ENCODE results near the gene ISLR. TPM values are rescaled to one million over a fixed set of nuclear protein-coding genes. Genes with fewer than 3 reads are reported as not detected.

The ISLR gene
- total and polyA plus RNA-seq, 2 experiments from 2014 or later = 0.55 TPM; not detected in 1

GRCh38 chr15:74192751-74193150 is 19.2 kb downstream of the ISLR start:
- Mint-ChIP-seq H3K27me3 (ENCODE audit: insufficient read depth, low read depth, poor library complexity) (peaks cover 13% of the 10 kb centered on the region), H3K4me1 (peaks cover 4% of the 10 kb centered on the region; the same call in 1 of the 3 replicates), H3K9me3 (no peaks in the 10 kb centered on the region), H3K36me3 (ENCODE audit: low read depth) (no peaks in the 10 kb centered on the region; the same call in 2 of the 3 replicates), H3K27ac (no peak overlapping the region), H3K4me3 (no peak overlapping the region)
- TF ChIP-seq ZNF114 (CRISPR knock-in tag; IDR thresholded peaks at IDR 0.05) = no peak
- no peak for TF ChIP-seq JUNB (IDR thresholded peaks at IDR 0.05; ENCODE audit: unreplicated experiment)
- TF ChIP-seq CTCF (conservative IDR thresholded peaks at IDR 0.05; ENCODE audit: low read depth in 2 of 2) = no peak
- TF ChIP-seq ZNF462 (CRISPR knock-in tag; IDR thresholded peaks at IDR 0.05) = no peak
- no peak for TF ChIP-seq REST (IDR thresholded peaks at IDR 0.05; ENCODE audit: unreplicated experiment)
- TF ChIP-seq STAT1 (IDR thresholded peaks at IDR 0.05; ENCODE audit: unreplicated experiment) = no peak
- TF ChIP-seq NANOG (IDR thresholded peaks at IDR 0.05; ENCODE audit: borderline replicate concordance) = no peak
- TF ChIP-seq ZNF331 (CRISPR knock-in tag; IDR thresholded peaks at IDR 0.05; ENCODE audit: low read depth) = no peak
- no peak for TF ChIP-seq POLR2AphosphoS5 (IDR thresholded peaks at IDR 0.05; ENCODE audit: low read depth)
- no peak for TF ChIP-seq EZH2 (IDR thresholded peaks at IDR 0.05; ENCODE audit: low read depth, unreplicated experiment)
- TF ChIP-seq CREB1 (CRISPR knock-in tag; IDR thresholded peaks at IDR 0.05; ENCODE audit: low read depth) = no peak
- no peak for TF ChIP-seq ETS1 (IDR thresholded peaks at IDR 0.05)
- TF ChIP-seq EZH2phosphoT487 (IDR thresholded peaks at IDR 0.05; ENCODE audit: unreplicated experiment) = no peak
- H3F3A ChIP-seq (replicated peaks; ENCODE audit: low read depth) = no peaks in the 10 kb centered on the region
- DNase-seq (ENCODE audit: low spot score) (no peak), ATAC-seq (no peak)
- no peaks in the 10 kb centered on the region for H3K27me3 ChIP-seq (ENCODE audit: insufficient read depth)
- H4K20me1 ChIP-seq (replicated peaks; ENCODE audit: insufficient read depth) = no peaks in the 10 kb centered on the region
- no peak overlapping the region for H3K27ac ChIP-seq (ENCODE audit: low read depth)
- no peaks in the 10 kb centered on the region for H3K4me1 ChIP-seq (ENCODE audit: insufficient read depth)
- H3K9me2 ChIP-seq (ENCODE audit: insufficient read depth) = no peaks in the 10 kb centered on the region
- H3K4me2 ChIP-seq = no peak overlapping the region
- no peak overlapping the region for H2AFZ ChIP-seq
- no peak overlapping the region for H3K4me3 ChIP-seq
- no peaks in the 10 kb centered on the region for H3K79me2 ChIP-seq (replicated peaks; ENCODE audit: insufficient read depth)
- no peaks in the 10 kb centered on the region; the same call in 1 of the 2 replicates for H3K36me3 ChIP-seq (ENCODE audit: insufficient read depth)

Data from GM23338 (cell line).